ENCODE results near the gene EZR. TPM values are rescaled to one million over a fixed set of nuclear protein-coding genes. Genes with fewer than 3 reads are reported as not detected.

Gene EZR
- total RNA-seq, 2 donors from 2014 or later = 118 to 222 TPM

GRCh38 chr6:158849899-158850806 lies 31.0 kb upstream of the EZR start:
- Histone ChIP-seq H3K27me3 (replicated peaks; ENCODE audit: insufficient read depth) (no peaks in the 10 kb centered on the region), H3K4me3 (no peak overlapping the region), H3K36me3 (no peaks in the 10 kb centered on the region), H3K4me1 (replicated peaks) (peaks cover 5% of the 10 kb centered on the region), H3K9me3 (no peaks in the 10 kb centered on the region), H3K27ac (peak overlapping the region; percentile 17 to 21)
- TF ChIP-seq POLR2AphosphoS5 (IDR thresholded peaks at IDR 0.05) (peak; percentile 47), CTCF (IDR thresholded peaks at IDR 0.05) (no peak)
- intact Hi-C loops (cut with DNase I) = no loop called here
- DNase-seq (ENCODE audit: low spot score) = peak; percentile 29
- 23% methylated on average over 9 of the region's 9 CpGs for whole genome bisulfite sequencing

- no peak for DNase-seq (ENCODE audit: low spot score)
- TF ChIP-seq CTCF (IDR thresholded peaks at IDR 0.05) (no peak), POLR2AphosphoS5 (IDR thresholded peaks at IDR 0.05) (no peak), POLR2A (IDR thresholded peaks at IDR 0.05) (no peak)
- Histone ChIP-seq H3K4me3 (no peak overlapping the region), H3K9me3 (no peaks in the 10 kb centered on the region), H3K36me3 (no peaks in the 10 kb centered on the region), H3K4me1 (replicated peaks) (peaks cover 5% of the 10 kb centered on the region), H3K27me3 (replicated peaks; ENCODE audit: insufficient read depth) (no peaks in the 10 kb centered on the region), H3K27ac (no peak overlapping the region)
- intact Hi-C loops (cut with DNase I) = no loop called here
- WGBS = 65% methylated on average over 7 of the region's 7 CpGs
These were observed 29.3 kb upstream of the EZR start for GRCh38 chr6:158848490-158848895.

- intact Hi-C loops (cut with DNase I) = no loop called here
- peaks cover 5% of the 10 kb centered on the region for H3K4me1 ChIP-seq (replicated peaks)
- WGBS = 62% methylated on average over 4 of the region's 4 CpGs
- H3K27ac ChIP-seq = no peak overlapping the region
- H3K27me3 ChIP-seq (replicated peaks; ENCODE audit: insufficient read depth) = no peaks in the 10 kb centered on the region
- no peaks in the 10 kb centered on the region for H3K9me3 ChIP-seq
- H3K4me3 ChIP-seq = no peak overlapping the region
- peak; percentile 43 for TF ChIP-seq POLR2AphosphoS5 (IDR thresholded peaks at IDR 0.05)
- no peak for TF ChIP-seq POLR2A (IDR thresholded peaks at IDR 0.05)
- H3K36me3 ChIP-seq = no peaks in the 10 kb centered on the region
- DNase-seq (ENCODE audit: low spot score) = peak; percentile 33
These were observed 28.6 kb upstream of the EZR start for GRCh38 chr6:158847786-158848185.

GRCh38 chr6:158847012-158847529 lies 27.9 kb upstream of the EZR start:
- intact Hi-C loops (cut with DNase I) = no loop called here
- Histone ChIP-seq H3K36me3 (no peaks in the 10 kb centered on the region), H3K4me1 (replicated peaks) (peaks cover 5% of the 10 kb centered on the region), H3K9me3 (no peaks in the 10 kb centered on the region), H3K27me3 (replicated peaks; ENCODE audit: insufficient read depth) (no peaks in the 10 kb centered on the region), H3K4me3 (no peak overlapping the region), H3K27ac (no peak overlapping the region)
- TF ChIP-seq POLR2AphosphoS5 (IDR thresholded peaks at IDR 0.05) (no peak), POLR2A (IDR thresholded peaks at IDR 0.05) (no peak), CTCF (IDR thresholded peaks at IDR 0.05) (no peak)
- 75% methylated on average over 11 of the region's 11 CpGs for WGBS
- DNase-seq (ENCODE audit: low spot score) = no peak

GRCh38 chr6:158843751-158844683 lies 24.8 kb upstream of the EZR start:
- intact Hi-C loops (cut with DNase I) = no loop called here
- H3K27ac ChIP-seq = no peak overlapping the region
- no peak overlapping the region for H3K4me3 ChIP-seq
- H3K36me3 ChIP-seq = no peaks in the 10 kb centered on the region
- TF ChIP-seq POLR2AphosphoS5 (IDR thresholded peaks at IDR 0.05) = no peak
- no peak for TF ChIP-seq POLR2A (IDR thresholded peaks at IDR 0.05)
- TF ChIP-seq CTCF (IDR thresholded peaks at IDR 0.05) = no peak
- no peaks in the 10 kb centered on the region for H3K4me1 ChIP-seq (replicated peaks)
- WGBS = 80% methylated on average over 10 of the region's 10 CpGs
- no peaks in the 10 kb centered on the region for H3K27me3 ChIP-seq (replicated peaks; ENCODE audit: insufficient read depth)
- no peak for DNase-seq (ENCODE audit: low spot score)
- no peaks in the 10 kb centered on the region for H3K9me3 ChIP-seq
